Loucy (cell line): Measurements from ENCODE around the gene CARD6.

Experiments
- H2AFZ ChIP-seq: fragments of 200-600 bp; sonication (generic); 2 replicates; pipeline ENCODE4 v1.6.0; 2016; ENCODE audit warnings: antibody characterized with exemption, mild to moderate bottlenecking, low read length, moderate library complexity
- H3F3A ChIP-seq: fragments of 200-600 bp; 2 replicates; pipeline ENCODE4 v1.6.0; 2016; ENCODE audit warnings: antibody characterized with exemption, low read depth, mild to moderate bottlenecking
- H3K27me3 ChIP-seq: fragments of 200-600 bp; sonication (generic); 2 replicates; pipeline ENCODE4 v1.6.1; 2014; ENCODE audit warnings: low read length, mild to moderate bottlenecking; ENCODE audit not compliant: insufficient read depth, poor library complexity, severe bottlenecking
- H3K36me3 ChIP-seq: fragments of 200-600 bp; sonication (generic); 2 replicates; pipeline ENCODE4 v1.6.1; 2016; ENCODE audit warnings: low read length; ENCODE audit not compliant: insufficient read depth
- H3K4me1 ChIP-seq: fragments of 200-600 bp; sonication (generic); 2 replicates; pipeline ENCODE4 v1.5.1; 2014; ENCODE audit warnings: low read length, mild to moderate bottlenecking; ENCODE audit not compliant: insufficient read depth, poor library complexity, severe bottlenecking
- H3K4me2 ChIP-seq: fragments of 200-600 bp; sonication (generic); 2 replicates; pipeline ENCODE4 v1.6.0; 2014; ENCODE audit warnings: antibody characterized with exemption, low read length, low read depth, mild to moderate bottlenecking; ENCODE audit not compliant: poor library complexity, severe bottlenecking
- H3K4me3 ChIP-seq: fragments of 200-600 bp; sonication (generic); 2 replicates; pipeline ENCODE4 v1.5.1; 2014; ENCODE audit warnings: low read length, mild to moderate bottlenecking, mixed read lengths; ENCODE audit not compliant: poor library complexity, severe bottlenecking
- H3K79me2 ChIP-seq: fragments of 200-600 bp; sonication (generic); 2 replicates; pipeline ENCODE4 v1.6.1; 2014; ENCODE audit warnings: low read length; ENCODE audit not compliant: insufficient read depth
- H3K9ac ChIP-seq: fragments of 200-600 bp; sonication (generic); 2 replicates; pipeline ENCODE4 v1.6.0; 2014; ENCODE audit warnings: mild to moderate bottlenecking, low read depth, low read length, moderate library complexity; ENCODE audit not compliant: poor library complexity, severe bottlenecking
- H3K9me2 ChIP-seq: fragments of 200-600 bp; sonication (generic); replicated peaks from 2 replicates; pipeline ENCODE4 v1.6.1; 2016; ENCODE audit warnings: low read depth, low read length, mixed read lengths
- H3K9me3 ChIP-seq: fragments of 200-600 bp; sonication (generic); 2 replicates; pipeline ENCODE4 v1.6.1; 2014; ENCODE audit warnings: mild to moderate bottlenecking, antibody characterized with exemption, low read length, low read depth; ENCODE audit not compliant: insufficient read depth
- H4K20me1 ChIP-seq: fragments of 200-600 bp; sonication (generic); 2 replicates; pipeline ENCODE4 v1.6.0; 2014; ENCODE audit warnings: antibody characterized with exemption, low read length, mild to moderate bottlenecking; ENCODE audit not compliant: insufficient read depth, poor library complexity, severe bottlenecking
- EZH2phosphoT487 ChIP-seq: fragments of 200-600 bp; IDR thresholded peaks from 2 replicates; pipeline ENCODE4 v1.6.1; 2018; ENCODE audit warnings: antibody characterized with exemption, mild to moderate bottlenecking, moderate library complexity, borderline replicate concordance
- TF ChIP-seq, protein P1 (sequence below): fragments of 200-600 bp; sonication (generic); conservative IDR thresholded peaks from 2 replicates; pipeline ENCODE4 v1.5.1; 2014; ENCODE audit warnings: mild to moderate bottlenecking, antibody characterized with exemption, low read length

The CARD6 gene

GRCh38 chr5:40834849-40835787, 6.0 kb upstream of the CARD6 start, which contains the start of gene RPL37:
Gene RPL37, minus strand, starts transcription at chr5:40835222. Its CDS starts 37 bp downstream, at chr5:40835185.
- no peaks in the 10 kb centered on the region for H3F3A ChIP-seq
- TF ChIP-seq, protein P1, sequence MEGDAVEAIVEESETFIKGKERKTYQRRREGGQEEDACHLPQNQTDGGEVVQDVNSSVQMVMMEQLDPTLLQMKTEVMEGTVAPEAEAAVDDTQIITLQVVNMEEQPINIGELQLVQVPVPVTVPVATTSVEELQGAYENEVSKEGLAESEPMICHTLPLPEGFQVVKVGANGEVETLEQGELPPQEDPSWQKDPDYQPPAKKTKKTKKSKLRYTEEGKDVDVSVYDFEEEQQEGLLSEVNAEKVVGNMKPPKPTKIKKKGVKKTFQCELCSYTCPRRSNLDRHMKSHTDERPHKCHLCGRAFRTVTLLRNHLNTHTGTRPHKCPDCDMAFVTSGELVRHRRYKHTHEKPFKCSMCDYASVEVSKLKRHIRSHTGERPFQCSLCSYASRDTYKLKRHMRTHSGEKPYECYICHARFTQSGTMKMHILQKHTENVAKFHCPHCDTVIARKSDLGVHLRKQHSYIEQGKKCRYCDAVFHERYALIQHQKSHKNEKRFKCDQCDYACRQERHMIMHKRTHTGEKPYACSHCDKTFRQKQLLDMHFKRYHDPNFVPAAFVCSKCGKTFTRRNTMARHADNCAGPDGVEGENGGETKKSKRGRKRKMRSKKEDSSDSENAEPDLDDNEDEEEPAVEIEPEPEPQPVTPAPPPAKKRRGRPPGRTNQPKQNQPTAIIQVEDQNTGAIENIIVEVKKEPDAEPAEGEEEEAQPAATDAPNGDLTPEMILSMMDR, result no peak
- no peak for TF ChIP-seq EZH2phosphoT487

DNA sequence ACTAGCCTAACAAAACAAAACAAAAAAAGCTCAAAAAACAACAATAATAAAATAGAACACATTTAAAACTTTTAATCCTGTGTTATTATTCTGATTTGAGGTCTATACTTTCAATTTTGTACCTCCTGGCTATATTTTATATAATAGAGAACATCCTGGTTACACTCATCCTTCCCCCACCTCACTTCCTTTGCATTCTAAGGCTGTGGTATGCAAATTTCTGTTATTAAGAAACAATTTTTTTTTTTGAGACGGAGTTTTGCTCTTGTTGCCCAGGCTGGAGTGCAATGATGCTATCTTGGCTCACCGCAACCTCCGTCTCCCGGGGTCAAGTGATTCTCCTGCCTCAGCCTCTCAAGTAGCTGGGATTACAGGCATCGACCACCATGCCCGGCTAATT, 3.1 kb upstream of the CARD6 start:
- H3F3A ChIP-seq, result no peaks in the 10 kb centered on the region; the same call in 1 of the 2 replicates
- no peak overlapping the region for H3K4me2 ChIP-seq
- TF ChIP-seq EZH2phosphoT487, result no peak
- TF ChIP-seq, protein P1, result no peak

More at GRCh38 chr5:40834849-40835787, 6.0 kb upstream of the CARD6 start, which contains the start of gene RPL37:
- H3K4me2 ChIP-seq, result peak within 1 kb of the TSS; percentile 98
- peak within 1 kb of the TSS; percentile 92 for H3K4me3 ChIP-seq
- H3K9me2 ChIP-seq, result no peaks in the 10 kb centered on the region
- H3K9me3 ChIP-seq, result no peaks in the 10 kb centered on the region
- peaks cover 47% of the 10 kb centered on the region for H4K20me1 ChIP-seq
- H3K79me2 ChIP-seq, result peaks cover 55% of the 10 kb centered on the region
- H3K4me1 ChIP-seq, result peaks cover 35% of the 10 kb centered on the region
- peak within 1 kb of the TSS; percentile 97 for H3K9ac ChIP-seq
- H3K27me3 ChIP-seq, result peaks cover 11% of the 10 kb centered on the region
- peaks cover 42% of the 10 kb centered on the region for H3K36me3 ChIP-seq
- peak within 1 kb of the TSS; percentile 86 for H2AFZ ChIP-seq

DNA sequence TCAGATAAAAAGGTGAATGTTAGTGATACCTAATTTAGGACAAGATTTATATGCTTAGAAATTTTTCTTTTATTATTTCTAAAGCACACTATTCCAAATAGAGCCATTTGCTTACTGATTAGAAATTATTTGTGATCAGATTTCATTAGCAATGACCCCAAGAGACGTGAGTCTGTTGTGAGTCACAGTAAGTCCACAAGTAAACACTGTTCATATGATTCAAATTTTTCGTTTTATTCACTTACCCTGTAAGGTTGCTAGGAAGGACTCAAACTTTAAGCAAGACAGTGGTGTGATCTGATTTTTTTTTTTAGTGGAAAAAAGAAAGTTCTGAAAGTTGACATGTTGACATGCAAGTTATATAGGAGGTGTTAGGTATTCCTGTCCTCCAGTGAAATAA, 1.2 kb downstream of the CARD6 start:
- Histone ChIP-seq H3K4me3 (peak overlapping the region; percentile 68), H3K4me2 (peak overlapping the region; percentile 65)
- no peak for TF ChIP-seq EZH2phosphoT487
- TF ChIP-seq, protein P1, result no peak

More for the DNA sequence above, 3.1 kb upstream of the CARD6 start:
- Histone ChIP-seq H3K9ac (no peak overlapping the region), H3K9me3 (no peaks in the 10 kb centered on the region), H3K36me3 (peaks cover 12% of the 10 kb centered on the region; the same call in 1 of the 2 replicates), H2AFZ (no peak overlapping the region), H4K20me1 (peaks cover 18% of the 10 kb centered on the region), H3K27me3 (peaks cover 18% of the 10 kb centered on the region), H3K79me2 (peaks cover 26% of the 10 kb centered on the region), H3K4me3 (no peak overlapping the region), H3K4me1 (peaks cover 31% of the 10 kb centered on the region), H3K9me2 (no peaks in the 10 kb centered on the region)

More for the DNA sequence above, 1.2 kb downstream of the CARD6 start:
- Histone ChIP-seq H3K9ac (no peak overlapping the region), H3K4me1 (peaks cover 14% of the 10 kb centered on the region), H3K36me3 (no peaks in the 10 kb centered on the region), H2AFZ (no peak overlapping the region), H3K9me2 (no peaks in the 10 kb centered on the region), H3K9me3 (no peaks in the 10 kb centered on the region), H3K27me3 (peaks cover 8% of the 10 kb centered on the region), H3K79me2 (no peaks in the 10 kb centered on the region), H3F3A (no peaks in the 10 kb centered on the region; the same call in 1 of the 2 replicates), H4K20me1 (no peaks in the 10 kb centered on the region)
